GM18861 (cell line): ENCODE data around the gene ACR.
A peak's percentile ranks its signal among the peaks of the same experiment; 100 is the strongest.
"Not testable (repeated sequence)": the region's sequence is repeated elsewhere in the genome, so short reads cannot be mapped to it uniquely, and the experiment has no call there.

ENCODE experiments used
- ATAC-seq: cut with Tn5 transposase; IDR thresholded peaks from one replicate; pipeline ENCODE4 v1.9.1; 2021; ENCODE audit not compliant: unreplicated experiment

Gene ACR

GRCh38 chr22:50761829-50762228 is 23.8 kb downstream of the ACR start:
- not testable (repeated sequence) for ATAC-seq

GRCh38 chr22:50764288-50764687 is 26.3 kb downstream of the ACR start:
- ATAC-seq: not testable (repeated sequence)

- not testable (repeated sequence) for ATAC-seq
These were observed 37.1 kb downstream of the ACR start for GRCh38 chr22:50775132-50775531.

- ATAC-seq: not testable (repeated sequence)
These were observed 39.6 kb downstream of the ACR start for GRCh38 chr22:50777631-50778030.

GRCh38 chr22:50780244-50780643 is 42.2 kb downstream of the ACR start:
- ATAC-seq: not testable (repeated sequence)

- ATAC-seq: not testable (repeated sequence)
These were observed 44.2 kb downstream of the ACR start for GRCh38 chr22:50782253-50782652.

- ATAC-seq: peak; percentile 88
These were observed 45.3 kb downstream of the ACR start, which contains the start of gene RABL2B for GRCh38 chr22:50783033-50783879. TSS of gene RABL2B (minus strand) at chr22:50783636. CDS start at chr22:50782294, 1,342 bp downstream.

- ATAC-seq: peak; percentile 9
These were observed 45.9 kb downstream of the ACR start for GRCh38 chr22:50783880-50784276.

GRCh38 chr22:50785289-50785688 is 47.3 kb downstream of the ACR start:
- not testable (repeated sequence) for ATAC-seq

- not testable (repeated sequence) for ATAC-seq
These were observed 48.9 kb downstream of the ACR start for GRCh38 chr22:50786936-50787335.
